Adipocyte (in vitro differentiated cells): ENCODE data around the gene PCDH8.

Source experiments
- DNase-seq: peaks from one replicate; pipeline ENCODE4 v3.0.0-alpha.2; 2015; ENCODE audit warnings: low read depth
- H3K27me3 ChIP-seq: replicated peaks from 2 replicates; pipeline ENCODE4 v1.7.0; 2013; ENCODE audit warnings: mild to moderate bottlenecking, low read length, moderate library complexity; ENCODE audit not compliant: control insufficient read depth, insufficient read depth
- H3K36me3 ChIP-seq: 2 replicates; pipeline ENCODE4 v1.7.0; 2013; ENCODE audit warnings: low read length, mild to moderate bottlenecking, moderate library complexity; ENCODE audit not compliant: control insufficient read depth, insufficient read depth, severe bottlenecking
- H3K4me1 ChIP-seq: 2 replicates; pipeline ENCODE4 v1.7.0; 2013; ENCODE audit warnings: mild to moderate bottlenecking, low read length, moderate library complexity; ENCODE audit not compliant: control insufficient read depth, insufficient read depth
- H3K4me3 ChIP-seq: 2 replicates; pipeline ENCODE4 v1.7.0; 2013; ENCODE audit warnings: mild to moderate bottlenecking, low read length, moderate library complexity
- H3K9ac ChIP-seq: 2 replicates; pipeline ENCODE4 v1.7.0; 2013; ENCODE audit warnings: mild to moderate bottlenecking, low read length, moderate library complexity
- H3K9me3 ChIP-seq: 2 replicates; pipeline ENCODE4 v1.7.0; 2013; ENCODE audit warnings: mild to moderate bottlenecking, low read length, moderate library complexity; ENCODE audit not compliant: control insufficient read depth

The PCDH8 gene

DNA sequence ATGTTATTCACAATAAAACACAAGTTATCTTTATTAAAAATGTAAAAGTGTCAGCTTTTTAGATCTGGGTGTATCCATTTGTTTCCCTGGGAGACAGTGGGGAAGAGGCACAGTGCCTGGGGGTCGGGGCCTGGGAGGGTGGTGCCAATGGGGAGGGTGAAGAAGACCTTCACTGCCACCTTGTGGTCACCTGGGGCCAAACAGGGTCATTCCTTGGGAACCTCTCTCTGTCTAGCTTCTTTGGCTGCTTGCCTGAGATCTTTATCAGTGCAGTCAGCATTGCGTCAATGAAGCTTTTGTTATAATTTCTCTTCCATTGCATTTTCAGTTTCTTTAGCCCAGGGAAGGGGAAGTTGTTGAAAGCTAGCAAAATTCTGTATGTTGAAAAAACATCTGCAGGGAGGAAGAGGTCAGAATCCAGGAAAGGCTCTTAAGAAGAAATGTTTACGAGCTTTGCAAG, 39.1 kb downstream of the PCDH8 start:
- Histone ChIP-seq H3K9me3 (no peaks in the 10 kb centered on the region), H3K27me3 (peaks cover 18% of the 10 kb centered on the region), H3K9ac (no peak overlapping the region), H3K4me3 (no peak overlapping the region), H3K36me3 (no peaks in the 10 kb centered on the region), H3K4me1 (no peaks in the 10 kb centered on the region)
- DNase-seq = peak; percentile 11

DNA sequence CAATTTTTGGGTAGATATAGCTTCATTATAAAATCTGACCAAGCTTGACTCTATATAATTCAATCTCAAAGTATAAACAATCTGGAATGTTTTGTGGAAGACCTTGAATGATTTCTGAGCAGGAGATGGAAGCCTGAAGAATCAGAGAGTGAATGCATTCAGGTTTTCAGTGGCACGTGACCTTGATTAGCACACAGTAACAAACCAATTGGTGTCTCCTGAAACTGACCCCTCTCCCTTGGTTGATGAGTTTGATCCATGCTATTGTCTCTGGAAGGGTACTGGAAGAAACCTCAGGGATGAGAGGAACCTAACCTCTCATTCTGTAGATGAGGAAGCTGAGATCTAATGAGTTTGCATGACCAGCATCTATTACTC, 39.6 kb downstream of the PCDH8 start:
- Histone ChIP-seq H3K36me3 (no peaks in the 10 kb centered on the region), H3K9ac (no peak overlapping the region), H3K4me3 (no peak overlapping the region), H3K27me3 (peaks cover 18% of the 10 kb centered on the region), H3K9me3 (no peaks in the 10 kb centered on the region), H3K4me1 (no peaks in the 10 kb centered on the region)
- DNase-seq = no peak

DNA sequence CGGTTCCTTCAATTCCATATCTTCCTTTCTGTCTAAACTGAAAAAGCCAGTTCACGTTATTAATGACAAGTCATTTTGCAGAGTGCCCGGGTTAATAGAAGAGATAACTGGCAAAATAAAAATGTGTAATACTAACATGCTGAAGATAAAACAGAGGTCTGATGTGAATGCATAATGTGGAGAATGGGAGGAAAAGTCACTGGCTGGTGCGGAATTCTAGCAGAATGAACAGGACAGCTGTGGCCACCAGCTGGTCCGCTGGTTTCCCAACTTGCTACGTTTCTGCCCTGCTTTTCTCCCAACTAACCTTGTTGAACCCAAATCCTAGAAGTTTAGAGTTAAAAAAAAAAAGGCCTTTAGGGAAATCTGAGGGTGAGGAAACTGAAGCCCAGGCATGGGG, 42.4 kb downstream of the PCDH8 start:
- Histone ChIP-seq H3K4me3 (no peak overlapping the region), H3K9ac (no peak overlapping the region), H3K36me3 (no peaks in the 10 kb centered on the region), H3K27me3 (peaks cover 7% of the 10 kb centered on the region), H3K9me3 (no peaks in the 10 kb centered on the region), H3K4me1 (no peaks in the 10 kb centered on the region)
- DNase-seq = no peak

DNA sequence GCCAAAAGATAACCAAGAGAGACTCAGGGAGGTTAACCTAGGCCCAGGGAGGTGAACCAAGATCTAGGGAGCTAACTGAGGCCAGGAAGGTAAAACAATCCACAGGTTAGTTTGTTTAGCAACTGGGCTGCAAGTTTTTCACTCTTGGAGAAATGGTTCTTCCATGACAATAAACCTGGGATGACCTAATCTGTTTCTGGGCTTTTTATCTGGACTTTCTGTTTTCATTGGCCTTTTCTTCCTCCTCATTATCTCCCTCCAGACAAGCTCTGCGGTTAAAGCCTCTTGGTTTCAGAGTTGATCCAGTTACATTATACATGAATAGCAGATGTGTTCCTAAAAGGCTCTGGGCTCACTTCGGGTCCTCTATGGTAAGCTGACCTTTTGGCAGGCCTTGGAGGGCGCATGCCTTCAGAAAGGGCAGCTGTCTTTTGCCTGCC, 44.2 kb downstream of the PCDH8 start:
- H3K9ac ChIP-seq = no peak overlapping the region
- no peaks in the 10 kb centered on the region for H3K4me1 ChIP-seq
- H3K4me3 ChIP-seq = no peak overlapping the region
- H3K36me3 ChIP-seq = no peaks in the 10 kb centered on the region
- DNase-seq = no peak
- peaks cover 12% of the 10 kb centered on the region for H3K27me3 ChIP-seq
- H3K9me3 ChIP-seq = no peaks in the 10 kb centered on the region

DNA sequence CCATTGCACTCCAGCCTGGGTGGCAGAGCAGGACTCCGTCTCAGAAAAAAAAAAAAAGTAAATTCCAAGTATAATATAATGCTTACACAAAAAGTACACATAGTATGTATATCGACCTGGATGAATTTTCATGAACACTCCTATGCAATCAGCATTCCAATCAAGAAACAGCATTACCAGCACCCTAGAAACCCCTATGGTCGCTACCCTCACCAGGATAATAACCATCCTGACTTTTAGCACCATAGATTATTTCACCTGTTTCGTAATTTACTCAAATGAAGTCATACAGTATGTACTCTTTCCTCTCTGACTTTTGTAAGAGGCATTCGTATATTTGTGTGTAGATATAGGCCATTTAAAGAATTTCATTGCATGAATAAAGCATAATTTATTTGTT, 47.6 kb downstream of the PCDH8 start:
- no peaks in the 10 kb centered on the region for H3K36me3 ChIP-seq
- no peaks in the 10 kb centered on the region for H3K9me3 ChIP-seq
- H3K9ac ChIP-seq = no peak overlapping the region
- no peak overlapping the region for H3K4me3 ChIP-seq
- no peak for DNase-seq
- H3K4me1 ChIP-seq = no peaks in the 10 kb centered on the region
- H3K27me3 ChIP-seq = peaks cover 12% of the 10 kb centered on the region

DNA sequence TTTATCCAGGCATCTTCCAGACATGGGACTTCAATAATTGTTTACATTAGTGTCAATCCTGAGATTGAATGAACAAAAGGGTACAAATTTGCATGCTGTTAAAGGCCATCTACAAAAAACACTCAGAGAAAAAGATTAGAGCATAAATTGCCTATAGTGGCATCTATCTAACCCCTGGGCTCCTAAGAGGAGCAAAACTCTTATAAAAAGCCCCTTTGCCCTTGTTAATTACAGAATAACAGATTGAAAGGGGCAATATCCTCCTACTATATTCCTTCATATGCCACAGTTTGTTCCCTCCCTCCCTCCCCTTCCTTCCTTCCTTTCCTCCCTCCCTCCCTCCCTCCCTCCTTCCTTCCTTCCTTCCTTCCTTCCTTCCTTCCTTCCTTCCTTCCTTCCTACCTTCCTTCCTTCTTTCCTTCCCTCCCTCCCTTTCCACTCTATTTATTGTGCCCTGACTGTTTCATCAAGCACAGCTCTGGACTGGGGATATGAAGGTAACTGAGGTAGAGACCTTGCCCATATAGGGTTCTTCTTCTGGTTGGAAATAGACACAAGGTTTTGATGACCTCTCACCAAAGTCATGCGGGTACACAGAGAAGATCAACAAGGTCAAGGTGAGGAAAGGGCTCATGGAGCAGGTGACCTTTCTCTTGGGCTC, 49.5 kb downstream of the PCDH8 start:
- peaks cover 13% of the 10 kb centered on the region for H3K27me3 ChIP-seq
- H3K9me3 ChIP-seq = no peaks in the 10 kb centered on the region
- H3K4me3 ChIP-seq = no peak overlapping the region
- no peak overlapping the region for H3K9ac ChIP-seq
- no peaks in the 10 kb centered on the region for H3K4me1 ChIP-seq
- DNase-seq = no peak
- H3K36me3 ChIP-seq = no peaks in the 10 kb centered on the region

DNA sequence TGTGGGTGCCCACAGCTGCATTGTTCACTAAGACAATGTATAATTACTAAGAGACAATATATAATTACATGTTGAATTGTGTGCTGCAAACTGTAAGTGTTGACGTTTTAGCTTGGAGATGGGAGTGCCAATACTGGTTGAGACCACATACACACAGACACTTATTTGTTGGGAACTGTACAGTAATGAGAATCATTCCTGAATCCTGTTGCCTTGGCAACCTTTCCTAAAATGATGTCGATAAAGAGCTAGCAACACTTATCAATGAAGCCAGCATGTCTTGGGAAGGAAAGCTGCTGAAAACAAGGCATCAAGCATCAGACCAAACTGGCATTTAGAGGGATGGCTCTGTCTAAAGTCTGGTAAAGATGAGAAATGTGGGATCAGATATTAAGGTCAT, 51.3 kb downstream of the PCDH8 start:
- H3K27me3 ChIP-seq = peaks cover 13% of the 10 kb centered on the region
- H3K4me3 ChIP-seq = no peak overlapping the region
- H3K36me3 ChIP-seq = no peaks in the 10 kb centered on the region
- no peak overlapping the region for H3K9ac ChIP-seq
- H3K4me1 ChIP-seq = no peaks in the 10 kb centered on the region
- DNase-seq = no peak
- no peaks in the 10 kb centered on the region for H3K9me3 ChIP-seq

DNA sequence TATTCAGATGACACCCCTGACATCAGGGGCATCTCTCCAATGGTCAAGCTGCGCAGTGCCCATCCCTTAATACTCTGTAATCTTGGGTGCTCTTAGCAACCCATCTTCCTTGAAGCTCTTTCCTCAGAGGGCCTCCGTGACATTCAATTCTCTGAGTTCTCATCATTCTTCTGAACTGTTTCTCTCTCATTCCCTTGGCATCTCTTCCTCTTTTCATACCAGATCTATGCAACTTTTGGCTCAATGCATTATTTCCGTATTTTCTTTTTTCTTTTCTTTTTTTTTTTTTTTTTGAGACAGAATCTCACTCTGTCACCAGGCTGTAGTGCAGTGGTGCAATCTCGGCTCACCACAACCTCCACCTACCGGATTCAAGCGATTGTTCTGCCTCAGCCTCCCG, 53.9 kb downstream of the PCDH8 start:
- Histone ChIP-seq H3K9ac (no peak overlapping the region), H3K9me3 (no peaks in the 10 kb centered on the region), H3K4me1 (no peaks in the 10 kb centered on the region), H3K27me3 (peaks cover 11% of the 10 kb centered on the region), H3K36me3 (no peaks in the 10 kb centered on the region), H3K4me3 (no peak overlapping the region)
- no peak for DNase-seq

DNA sequence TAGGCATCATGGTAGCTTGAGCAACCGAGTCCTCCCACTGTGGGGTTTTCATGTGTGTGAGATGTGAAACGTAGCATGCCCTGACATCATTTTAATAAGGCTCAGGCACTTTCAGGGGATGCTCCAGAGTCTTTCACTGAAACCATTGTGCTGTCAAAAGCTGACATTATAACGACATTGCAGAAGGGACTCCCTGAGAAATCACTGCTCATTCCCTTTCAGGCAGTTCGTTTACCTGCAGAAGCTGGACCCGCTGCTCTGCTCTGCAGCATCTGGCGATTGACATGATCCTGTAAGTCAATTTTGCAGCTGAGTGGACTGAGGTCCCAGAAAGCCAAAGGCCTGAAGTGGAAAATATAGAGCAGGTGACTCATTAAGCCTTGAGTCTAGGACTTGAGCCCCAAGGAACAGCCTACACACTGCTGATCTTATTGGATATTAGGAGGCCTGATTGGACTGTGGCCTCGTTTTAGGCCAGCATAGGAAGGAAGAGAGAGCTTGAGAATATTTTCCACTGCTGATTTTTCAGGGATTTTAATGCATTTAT, 54.9 kb downstream of the PCDH8 start:
- DNase-seq = no peak
- H3K36me3 ChIP-seq = no peaks in the 10 kb centered on the region
- peaks cover 14% of the 10 kb centered on the region for H3K27me3 ChIP-seq
- H3K9me3 ChIP-seq = no peaks in the 10 kb centered on the region
- H3K9ac ChIP-seq = no peak overlapping the region
- no peaks in the 10 kb centered on the region for H3K4me1 ChIP-seq
- no peak overlapping the region for H3K4me3 ChIP-seq
